PFSK-1 (cell line): Measurements from ENCODE around the gene LPCAT1.

Source experiments
- FOXP2 ChIP-seq: optimal IDR thresholded peaks from 2 replicates; pipeline ENCODE3; 2011; ENCODE audit warnings: borderline replicate concordance, control low read depth, inconsistent platforms; ENCODE audit not compliant: insufficient read depth; ENCODE audit errors: extremely low read length, extremely low read depth
- POLR2AphosphoS5 ChIP-seq: IDR thresholded peaks from 2 replicates; pipeline ENCODE4 v1.6.1; 2012; ENCODE audit warnings: low read depth, mild to moderate bottlenecking, control low read depth, low read length, moderate library complexity
- SIN3A ChIP-seq: IDR thresholded peaks from 2 replicates; pipeline ENCODE4 v1.6.1; 2012; ENCODE audit warnings: mild to moderate bottlenecking, low read length, moderate library complexity, borderline replicate concordance; ENCODE audit not compliant: insufficient read depth
- TAF1 ChIP-seq: IDR thresholded peaks from 2 replicates; pipeline ENCODE4 v1.6.1; 2012; ENCODE audit warnings: low read length, control low read depth, borderline replicate concordance; ENCODE audit not compliant: insufficient read depth
- TF ChIP-seq, protein P1 (sequence below), 2 experiments: IDR thresholded peaks; 2 replicates each; pipeline versions ENCODE4 v1.6.1 to v1.8.0; 2011 to 2012; ENCODE audit warnings: low read depth in 2 of 2, low read length in 2 of 2, control low read depth in 1 of 2, inconsistent platforms in 1 of 2, mild to moderate bottlenecking in 1 of 2, moderate library complexity in 1 of 2; ENCODE audit not compliant: insufficient read depth in 1 of 2

DNA sequence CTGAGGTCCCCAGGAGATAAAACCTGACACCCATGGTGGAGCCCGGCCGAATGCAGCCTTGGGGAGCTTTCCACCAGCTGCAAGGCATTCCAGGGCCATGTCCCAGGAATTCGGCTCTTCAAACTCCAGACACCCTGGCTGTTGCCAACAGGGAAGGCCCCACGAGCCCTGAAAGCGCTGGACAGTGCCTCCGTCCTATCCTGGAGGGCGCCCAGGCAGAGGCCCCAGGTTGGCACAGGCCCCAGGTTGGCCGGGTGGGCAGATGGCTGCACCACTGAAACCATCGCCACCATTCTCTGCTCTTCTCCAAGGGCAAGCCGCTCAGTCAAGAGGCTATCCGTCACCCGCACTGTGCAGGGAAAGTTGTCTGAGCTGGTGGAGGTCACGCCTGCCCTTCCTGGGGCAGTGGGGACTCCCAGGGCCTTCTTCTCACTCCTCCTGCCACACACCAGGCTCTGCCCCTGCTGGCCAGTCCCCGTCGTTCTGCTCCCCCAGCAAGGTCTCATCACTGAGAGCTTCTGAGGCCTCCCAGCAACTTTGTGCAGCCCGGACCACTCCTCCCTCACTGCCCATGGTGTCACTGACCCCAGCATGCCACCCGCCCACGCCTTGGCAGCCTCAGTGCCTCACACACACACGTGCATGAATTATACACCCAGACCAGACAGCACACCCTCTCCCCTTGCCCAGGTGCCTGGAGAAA lies 99.7 kb downstream of the LPCAT1 start:
- TF ChIP-seq POLR2AphosphoS5 = no peak
- TF ChIP-seq, protein P1, sequence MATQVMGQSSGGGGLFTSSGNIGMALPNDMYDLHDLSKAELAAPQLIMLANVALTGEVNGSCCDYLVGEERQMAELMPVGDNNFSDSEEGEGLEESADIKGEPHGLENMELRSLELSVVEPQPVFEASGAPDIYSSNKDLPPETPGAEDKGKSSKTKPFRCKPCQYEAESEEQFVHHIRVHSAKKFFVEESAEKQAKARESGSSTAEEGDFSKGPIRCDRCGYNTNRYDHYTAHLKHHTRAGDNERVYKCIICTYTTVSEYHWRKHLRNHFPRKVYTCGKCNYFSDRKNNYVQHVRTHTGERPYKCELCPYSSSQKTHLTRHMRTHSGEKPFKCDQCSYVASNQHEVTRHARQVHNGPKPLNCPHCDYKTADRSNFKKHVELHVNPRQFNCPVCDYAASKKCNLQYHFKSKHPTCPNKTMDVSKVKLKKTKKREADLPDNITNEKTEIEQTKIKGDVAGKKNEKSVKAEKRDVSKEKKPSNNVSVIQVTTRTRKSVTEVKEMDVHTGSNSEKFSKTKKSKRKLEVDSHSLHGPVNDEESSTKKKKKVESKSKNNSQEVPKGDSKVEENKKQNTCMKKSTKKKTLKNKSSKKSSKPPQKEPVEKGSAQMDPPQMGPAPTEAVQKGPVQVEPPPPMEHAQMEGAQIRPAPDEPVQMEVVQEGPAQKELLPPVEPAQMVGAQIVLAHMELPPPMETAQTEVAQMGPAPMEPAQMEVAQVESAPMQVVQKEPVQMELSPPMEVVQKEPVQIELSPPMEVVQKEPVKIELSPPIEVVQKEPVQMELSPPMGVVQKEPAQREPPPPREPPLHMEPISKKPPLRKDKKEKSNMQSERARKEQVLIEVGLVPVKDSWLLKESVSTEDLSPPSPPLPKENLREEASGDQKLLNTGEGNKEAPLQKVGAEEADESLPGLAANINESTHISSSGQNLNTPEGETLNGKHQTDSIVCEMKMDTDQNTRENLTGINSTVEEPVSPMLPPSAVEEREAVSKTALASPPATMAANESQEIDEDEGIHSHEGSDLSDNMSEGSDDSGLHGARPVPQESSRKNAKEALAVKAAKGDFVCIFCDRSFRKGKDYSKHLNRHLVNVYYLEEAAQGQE (IDR thresholded peaks at IDR 0.05; ENCODE audit: insufficient read depth in 1 of 2, low read depth in 2 of 2, low read length in 2 of 2) = no peak
- TF ChIP-seq TAF1 = no peak
- TF ChIP-seq SIN3A = no peak
- no peak for TF ChIP-seq FOXP2
